Endodermal cell (in vitro differentiated cells): ENCODE results near the gene ADAMTS16. TPM values are rescaled to one million over a fixed set of nuclear protein-coding genes. Genes with fewer than 3 reads are reported as not detected.

Experiments used
- DNase-seq: peaks from one replicate; pipeline ENCODE4 v3.0.0-alpha.2; 2017
- H3K27ac ChIP-seq: 2 replicates; pipeline ENCODE4 v1.5.1; 2013; ENCODE audit warnings: mild to moderate bottlenecking, low read depth, low read length, moderate library complexity
- H3K27me3 ChIP-seq: 2 replicates; pipeline ENCODE4 v1.6.1; 2013; ENCODE audit warnings: mild to moderate bottlenecking, low read length, moderate library complexity; ENCODE audit not compliant: insufficient read depth, control insufficient read depth, poor library complexity, severe bottlenecking
- H3K36me3 ChIP-seq: 2 replicates; pipeline ENCODE4 v1.7.0; 2013; ENCODE audit warnings: mild to moderate bottlenecking, low read length, moderate library complexity; ENCODE audit not compliant: control insufficient read depth, insufficient read depth
- H3K4me1 ChIP-seq: one replicate; pipeline ENCODE4 v1.7.0; 2013; ENCODE audit warnings: low read length; ENCODE audit not compliant: control insufficient read depth, insufficient read depth
- H3K4me3 ChIP-seq: 2 replicates; pipeline ENCODE4 v1.5.1; 2013; ENCODE audit warnings: mild to moderate bottlenecking, low read length, moderate library complexity
- H3K9ac ChIP-seq: 2 replicates; pipeline ENCODE4 v1.6.1; 2013; ENCODE audit warnings: mild to moderate bottlenecking, low read length, moderate library complexity; ENCODE audit not compliant: poor library complexity, severe bottlenecking; ENCODE audit errors: extremely low read depth
- H3K9me3 ChIP-seq: 2 replicates; pipeline ENCODE4 v1.6.1; 2013; ENCODE audit warnings: mild to moderate bottlenecking, low read length, moderate library complexity; ENCODE audit not compliant: control insufficient read depth
- H3K27ac Mint-ChIP-seq: 2 replicates; pipeline ENCODE4 v1.8.0; 2020; ENCODE audit warnings: mixed read lengths
- H3K27me3 Mint-ChIP-seq: 2 replicates; pipeline ENCODE4 v1.8.0; 2021; ENCODE audit warnings: mild to moderate bottlenecking, mixed read lengths; ENCODE audit not compliant: insufficient read depth
- H3K36me3 Mint-ChIP-seq: 2 replicates; pipeline ENCODE4 v1.8.0; 2020; ENCODE audit warnings: low read depth, mixed read lengths
- H3K4me1 Mint-ChIP-seq: 2 replicates; pipeline ENCODE4 v1.8.0; 2020; ENCODE audit warnings: mixed read lengths
- H3K4me3 Mint-ChIP-seq: 2 replicates; pipeline ENCODE4 v1.8.0; 2020; ENCODE audit warnings: mild to moderate bottlenecking, moderate library complexity, mixed read lengths
- H3K9me3 Mint-ChIP-seq: 2 replicates; pipeline ENCODE4 v1.8.0; 2020; ENCODE audit warnings: mild to moderate bottlenecking, mixed read lengths
- WGBS, 2 experiments: methylation state at CpG; one replicate each; pipeline versions ENCODE4 v1.1.5 to v1.1.7; 2013; ENCODE audit warnings: missing lambda C conversion rate in 2 of 2, mixed read lengths in 1 of 2; ENCODE audit not compliant: insufficient coverage in 1 of 2, insufficient read length in 1 of 2; 5-methylcytosine and 5-hydroxymethylcytosine counted together
- total RNA-seq, 2 donors: library from RNA; stranded (reverse); fragmentation: NEBNext Ultra II Directional in 1 of 2; extraction: Animal tissue kit (Norgen Biotek cat#: 25700) in 1 of 2; gene quantifications; 2 replicates in 1 of 2; 3 replicates in 1 of 2; pipeline ENCODE4 v1.2.1, GENCODE V29; 2021
- TF ChIP-seq, protein P1 (sequence below): fragments of 200-600 bp; sonication (generic); conservative IDR thresholded peaks from 2 replicates; pipeline ENCODE4 v1.5.0; 2021; ENCODE audit warnings: antibody characterized with exemption, mild to moderate bottlenecking

The ADAMTS16 gene
- total RNA-seq, 2 donors from 2014 or later: 0.77 to 7.4 TPM

DNA sequence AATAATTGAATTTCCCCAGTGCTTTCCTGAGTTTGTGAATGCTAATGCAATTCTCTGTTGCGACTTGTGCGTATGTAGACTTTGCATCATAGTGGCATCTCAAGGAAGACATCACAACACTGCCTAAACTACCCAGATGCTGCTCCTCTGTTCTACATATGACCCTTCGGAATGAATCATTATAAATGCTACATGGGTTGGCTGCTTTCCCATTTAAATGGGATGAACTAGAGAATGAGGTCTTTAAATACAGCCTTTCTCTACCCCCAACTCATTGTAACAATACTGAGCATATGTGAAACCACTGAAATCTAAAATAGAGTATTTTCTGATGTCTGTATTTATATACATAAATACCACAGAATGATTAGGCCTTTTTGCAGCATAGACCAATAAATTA is 145.8 kb downstream of the ADAMTS16 start:
- DNase-seq: no peak
- Mint-ChIP-seq H3K4me3 (no peak overlapping the region), H3K36me3 (no peaks in the 10 kb centered on the region), H3K27me3 (no peaks in the 10 kb centered on the region), H3K9me3 (peaks cover 7% of the 10 kb centered on the region), H3K4me1 (peaks cover 10% of the 10 kb centered on the region), H3K27ac (no peak overlapping the region)
- Histone ChIP-seq H3K9ac (no peak overlapping the region), H3K4me1 (no peaks in the 10 kb centered on the region), H3K9me3 (peaks cover 7% of the 10 kb centered on the region), H3K36me3 (no peaks in the 10 kb centered on the region), H3K27ac (no peak overlapping the region), H3K4me3 (no peak overlapping the region), H3K27me3 (no peaks in the 10 kb centered on the region)
- TF ChIP-seq, protein P1, sequence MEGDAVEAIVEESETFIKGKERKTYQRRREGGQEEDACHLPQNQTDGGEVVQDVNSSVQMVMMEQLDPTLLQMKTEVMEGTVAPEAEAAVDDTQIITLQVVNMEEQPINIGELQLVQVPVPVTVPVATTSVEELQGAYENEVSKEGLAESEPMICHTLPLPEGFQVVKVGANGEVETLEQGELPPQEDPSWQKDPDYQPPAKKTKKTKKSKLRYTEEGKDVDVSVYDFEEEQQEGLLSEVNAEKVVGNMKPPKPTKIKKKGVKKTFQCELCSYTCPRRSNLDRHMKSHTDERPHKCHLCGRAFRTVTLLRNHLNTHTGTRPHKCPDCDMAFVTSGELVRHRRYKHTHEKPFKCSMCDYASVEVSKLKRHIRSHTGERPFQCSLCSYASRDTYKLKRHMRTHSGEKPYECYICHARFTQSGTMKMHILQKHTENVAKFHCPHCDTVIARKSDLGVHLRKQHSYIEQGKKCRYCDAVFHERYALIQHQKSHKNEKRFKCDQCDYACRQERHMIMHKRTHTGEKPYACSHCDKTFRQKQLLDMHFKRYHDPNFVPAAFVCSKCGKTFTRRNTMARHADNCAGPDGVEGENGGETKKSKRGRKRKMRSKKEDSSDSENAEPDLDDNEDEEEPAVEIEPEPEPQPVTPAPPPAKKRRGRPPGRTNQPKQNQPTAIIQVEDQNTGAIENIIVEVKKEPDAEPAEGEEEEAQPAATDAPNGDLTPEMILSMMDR: no peak
- WGBS, 2 experiments: 82 to 93% methylated on average over 2 to 3 of the region's 3 CpGs

DNA sequence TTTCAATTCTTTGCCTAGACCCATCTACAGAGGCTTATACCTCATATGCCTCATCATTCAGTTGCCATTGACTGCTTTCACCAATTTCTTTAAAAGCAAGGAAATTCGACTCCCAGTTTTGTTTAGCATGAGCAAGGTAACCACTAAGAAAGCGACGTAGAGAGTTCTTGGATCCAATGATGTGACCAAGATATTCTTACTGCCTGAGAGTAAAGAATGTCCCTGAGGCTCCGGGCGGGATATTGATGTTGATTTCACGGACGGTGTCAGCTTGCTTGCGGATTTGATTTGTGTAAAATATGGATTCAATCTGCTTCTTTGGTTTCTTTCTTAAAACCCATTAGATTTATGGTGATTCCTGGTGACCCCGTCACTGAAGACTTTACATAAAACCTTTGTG is 147.3 kb downstream of the ADAMTS16 start:
- WGBS, 2 experiments: 94 to 98% methylated on average over 6 to 9 of the region's 9 CpGs
- DNase-seq: no peak
- H3K36me3 ChIP-seq: no peaks in the 10 kb centered on the region
- H3K4me1 Mint-ChIP-seq: peaks cover 10% of the 10 kb centered on the region
- H3K4me1 ChIP-seq: no peaks in the 10 kb centered on the region
- H3K27me3 ChIP-seq: no peaks in the 10 kb centered on the region
- H3K9me3 ChIP-seq: peaks cover 7% of the 10 kb centered on the region
- no peaks in the 10 kb centered on the region for H3K27me3 Mint-ChIP-seq
- peaks cover 7% of the 10 kb centered on the region for H3K9me3 Mint-ChIP-seq
- no peak overlapping the region for H3K27ac Mint-ChIP-seq
- H3K27ac ChIP-seq: no peak overlapping the region
- no peaks in the 10 kb centered on the region for H3K36me3 Mint-ChIP-seq
- H3K9ac ChIP-seq: no peak overlapping the region
- H3K4me3 ChIP-seq: no peak overlapping the region
- TF ChIP-seq, protein P1: no peak
- no peak overlapping the region for H3K4me3 Mint-ChIP-seq

DNA sequence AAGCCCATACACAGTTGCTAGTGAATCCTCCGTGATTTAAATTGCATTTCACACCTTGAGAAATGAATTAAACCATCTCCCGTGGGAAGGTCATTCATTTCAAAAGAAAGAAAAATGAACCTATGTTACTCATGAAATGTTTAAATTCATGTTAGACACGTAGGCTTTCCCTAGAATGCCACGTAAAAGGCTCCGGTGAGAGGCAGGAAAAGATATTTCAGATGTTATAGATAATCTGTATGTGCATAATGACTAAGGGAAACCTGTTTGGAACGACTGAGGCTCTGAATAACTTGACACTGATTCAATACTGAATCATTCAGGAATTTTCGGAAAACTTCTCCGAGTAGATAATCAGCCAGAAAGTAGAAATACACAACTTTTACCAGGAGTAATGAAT is 148.1 kb downstream of the ADAMTS16 start:
- Mint-ChIP-seq H3K27me3 (no peaks in the 10 kb centered on the region), H3K36me3 (no peaks in the 10 kb centered on the region), H3K4me1 (peaks cover 10% of the 10 kb centered on the region), H3K9me3 (peaks cover 6% of the 10 kb centered on the region), H3K27ac (no peak overlapping the region), H3K4me3 (no peak overlapping the region)
- TF ChIP-seq, protein P1: no peak
- Histone ChIP-seq H3K4me3 (no peak overlapping the region), H3K9me3 (peaks cover 5% of the 10 kb centered on the region), H3K36me3 (no peaks in the 10 kb centered on the region), H3K4me1 (no peaks in the 10 kb centered on the region), H3K9ac (no peak overlapping the region), H3K27ac (no peak overlapping the region), H3K27me3 (no peaks in the 10 kb centered on the region)
- no peak for DNase-seq
- 84 to 93% methylated on average over 3 to 8 of the region's 8 CpGs for WGBS, 2 experiments
